Measurements from ENCODE around the gene PLSCR2. TPM values are rescaled to one million over a fixed set of nuclear protein-coding genes. Genes with fewer than 3 reads are reported as not detected.

The PLSCR2 gene
- total and polyA plus RNA-seq, 9 of the 15 experiments (the other 6 are each of a cell fraction or from before 2014, with no cell fraction given), result 0.07 to 0.49 (median 0.25) TPM; not detected in 4

DNA sequence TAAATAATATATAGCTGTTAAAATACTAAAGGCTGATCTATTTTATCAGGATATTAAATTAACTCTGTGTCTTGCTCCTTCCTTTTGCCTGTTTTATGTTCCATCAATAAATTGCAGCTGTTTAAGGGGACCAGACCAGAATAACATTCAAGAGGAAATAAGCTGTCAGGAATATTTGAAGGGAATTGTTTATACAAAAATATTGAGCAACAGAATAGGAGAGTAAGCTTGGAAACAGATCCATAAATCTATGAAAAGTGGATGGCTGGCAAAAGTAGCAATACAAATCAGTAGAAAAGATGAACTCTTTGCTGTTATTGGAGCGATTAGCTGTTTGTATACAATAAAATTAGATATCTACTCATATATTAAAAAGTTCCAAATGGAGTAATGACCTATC is 36.2 kb upstream of the PLSCR2 start (continued):
- TF ChIP-seq HNRNPL (IDR thresholded peaks at IDR 0.05; ENCODE audit: low read depth, low read length) (no peak), FOXA1 (IDR thresholded peaks at IDR 0.05; ENCODE audit: borderline replicate concordance) (no peak), ERF (CRISPR knock-in tag; IDR thresholded peaks at IDR 0.05) (no peak), THAP7 (CRISPR knock-in tag; IDR thresholded peaks at IDR 0.05) (no peak)

DNA sequence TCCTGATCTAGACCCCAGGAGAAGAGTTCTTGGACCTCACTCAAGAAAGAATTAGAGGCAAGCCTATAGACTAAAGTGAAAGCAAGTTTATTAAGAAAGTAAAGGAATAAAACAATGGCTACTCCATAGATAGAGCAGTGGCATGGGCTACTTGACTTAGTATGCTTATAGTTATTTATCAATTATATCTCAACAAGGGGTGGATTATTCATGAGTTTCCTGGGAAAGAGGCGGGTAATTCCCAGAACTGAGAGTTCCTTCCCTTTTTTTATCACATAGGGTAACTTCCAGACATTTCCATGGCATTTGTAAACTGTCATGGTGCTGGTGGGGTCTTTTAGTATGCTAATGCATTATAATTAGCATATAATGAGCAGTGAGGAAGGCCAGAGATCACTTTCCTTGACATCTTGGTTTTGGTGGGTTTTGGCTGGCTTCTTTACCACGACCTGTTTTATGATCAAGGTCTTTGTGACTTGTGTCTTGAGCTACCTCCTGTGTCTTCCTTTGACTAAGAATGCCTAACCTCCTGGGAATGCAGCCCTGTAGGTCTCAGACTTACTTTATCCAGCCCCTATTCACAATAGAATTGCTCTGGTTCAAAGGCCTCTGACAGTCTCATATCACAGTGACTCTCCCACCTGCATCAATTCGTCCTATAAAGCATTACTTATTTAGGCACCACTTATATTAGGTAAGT is 35.3 kb upstream of the PLSCR2 start:
- WGBS (ENCODE audit: insufficient coverage, low coverage, missing lambda C conversion rate), result 44% methylated on average over 3 of the region's 3 CpGs
- POLR2A ChIA-PET, result interaction anchor here (0.6 to 1.2 kb wide), 2 partner anchors 8 to 32 kb away, joined by 3 to 4 read pairs; no protein-coding TSS in a partner anchor
- intact Hi-C loops (cut with micrococcal nuclease), result loop anchor here (5.0 kb wide), 1 partner anchor 38 kb away; the partner anchor contains the start of gene PLSCR1
- no peak for TF ChIP-seq MIER1 (IDR thresholded peaks at IDR 0.05; ENCODE audit: low read depth)
- TF ChIP-seq POLR2G (IDR thresholded peaks at IDR 0.05; ENCODE audit: low read depth, low read length), result no peak
- 0 out of 2 replicates have a peak, but pooled peaks have one; percentile 32 for TF ChIP-seq ZNF589 (CRISPR knock-in tag; IDR thresholded peaks at IDR 0.05; ENCODE audit: low read depth)
- TF ChIP-seq, protein P1, sequence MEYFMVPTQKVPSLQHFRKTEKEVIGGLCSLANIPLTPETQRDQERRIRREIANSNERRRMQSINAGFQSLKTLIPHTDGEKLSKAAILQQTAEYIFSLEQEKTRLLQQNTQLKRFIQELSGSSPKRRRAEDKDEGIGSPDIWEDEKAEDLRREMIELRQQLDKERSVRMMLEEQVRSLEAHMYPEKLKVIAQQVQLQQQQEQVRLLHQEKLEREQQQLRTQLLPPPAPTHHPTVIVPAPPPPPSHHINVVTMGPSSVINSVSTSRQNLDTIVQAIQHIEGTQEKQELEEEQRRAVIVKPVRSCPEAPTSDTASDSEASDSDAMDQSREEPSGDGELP (CRISPR knock-in tag; IDR thresholded peaks at IDR 0.05; ENCODE audit: borderline replicate concordance), result no peak
- no peak for TF ChIP-seq ZBTB33 (CRISPR knock-in tag; IDR thresholded peaks at IDR 0.05)
- TF ChIP-seq GTF2E2 (tag; IDR thresholded peaks at IDR 0.05), result no peak
- no peak for TF ChIP-seq KDM1A (IDR thresholded peaks at IDR 0.05)
- no peak for TF ChIP-seq SNRNP70 (optimal IDR thresholded peaks at IDR 0.05; ENCODE audit: low read depth, low read length)
- 0 out of 4 replicates have a peak, but pooled peaks of 1 of the 2 experiments have one; percentile 3 for TF ChIP-seq RAD21 (CRISPR knock-in tag; conservative IDR thresholded peaks at IDR 0.05 in 1 of 2, IDR thresholded peaks at IDR 0.05 in 1 of 2)
- no peak for TF ChIP-seq CXXC5 (CRISPR knock-in tag; IDR thresholded peaks at IDR 0.05)
- TF ChIP-seq SMAD4 (CRISPR knock-in tag; conservative IDR thresholded peaks at IDR 0.05), result 0 out of 2 replicates have a peak, but pooled peaks have one; percentile 14
- no peak for TF ChIP-seq CHCHD3 (CRISPR knock-in tag; IDR thresholded peaks at IDR 0.05)
- no peak for TF ChIP-seq TAL1 (IDR thresholded peaks at IDR 0.05)

More for the DNA sequence above, 35.3 kb upstream of the PLSCR2 start:
- BruUV-seq (replicated peaks), result no TSS peak
- CTCF ChIA-PET (ENCODE audit: low intra/inter-chr PET ratio), result no interaction called here
- Histone ChIP-seq H4K20me1 (replicated peaks; ENCODE audit: control insufficient read depth, insufficient read depth, low read length) (no peaks in the 10 kb centered on the region), H3K79me2 (ENCODE audit: control insufficient read depth, insufficient read depth, low read length) (no peaks in the 10 kb centered on the region), H3K9me1 (ENCODE audit: control insufficient read depth, insufficient read depth, low read length) (no peaks in the 10 kb centered on the region), H3K9me3 (replicated peaks; ENCODE audit: control insufficient read depth, insufficient read depth, low read depth, low read length) (no peaks in the 10 kb centered on the region), H3K27me3 (ENCODE audit: control insufficient read depth in 2 of 2, insufficient read depth in 2 of 2, low read length in 2 of 2) (no peaks in the 10 kb centered on the region), H3K4me2 (ENCODE audit: insufficient read depth, low read length) (no peak overlapping the region), H3K36me3 (ENCODE audit: control insufficient read depth, insufficient read depth, low read length) (no peaks in the 10 kb centered on the region), H3K4me3 (no peak overlapping the region), H3K27ac (ENCODE audit: extremely low read depth, low read depth, low read length) (no peak overlapping the region), H3K4me1 (replicated peaks in 1 of 2; ENCODE audit: control insufficient read depth in 2 of 2, insufficient read depth in 2 of 2, low read length in 2 of 2) (peaks cover 5 to 30% of the 10 kb centered on the region in 2 experiments; a peak in 4 of 5 replicates), H2AFZ (ENCODE audit: low read depth, low read length) (peak overlapping the region; percentile 60), H3K9ac (ENCODE audit: insufficient read depth in 1 of 2, low read depth in 2 of 2, low read length in 2 of 2) (no peak overlapping the region)
- ATAC-seq (no peak), DNase-seq (ENCODE audit: extremely low read depth in 1 of 4, low spot score in 3 of 4) (no peak), FAIRE-seq (no peak)
- in situ Hi-C loops (cut with MboI), result no loop called here
